K562 (cell line): ENCODE results near the gene CPED1. TPM values are rescaled to one million over a fixed set of nuclear protein-coding genes. Genes with fewer than 3 reads are reported as not detected.

ENCODE experiments used
- ATAC-seq: fragments of 200-7000 bp; cut with Tn5 transposase; 3 replicates; pipeline ENCODE4 v1.9.1; 2020; ENCODE audit warnings: moderate library complexity
- BruUV-seq: library from RNA; stranded (reverse); fragments of 400-500 nt; replicated peaks from 2 replicates; lab custom pipeline; 2021; lab: Mats Ljungman, UMichigan
- CTCF ChIA-PET: fragments of 300-600 bp; formaldehyde crosslinking; extraction: SDS; loops from one replicate; lab custom pipeline; 2021; ENCODE audit warnings: low intra/inter-chr PET ratio; lab: Yijun Ruan, JAX
- POLR2A ChIA-PET: fragments of 300-600, 350-650 bp; sonication (Branson Sonifier 250); formaldehyde crosslinking; extraction: SDS; loops from one replicate; lab custom pipeline; 2021; ENCODE audit warnings: antibody characterized with exemption, inconsistent platforms; lab: Yijun Ruan, JAX
- DNase-seq, 4 experiments: peaks; one replicate each; pipeline versions ENCODE4 v3.0.0 to v3.0.0-alpha.2; 2011 to 2018; ENCODE audit warnings: low spot score in 3 of 4, mixed read lengths in 3 of 4; ENCODE audit errors: extremely low read depth in 1 of 4
- FAIRE-seq: peaks from 2 replicates; lab custom pipeline; 2011; peaks lifted over from hg19 to GRCh38; lab: Jason Lieb, UNC
- H2AFZ ChIP-seq: 2 replicates; pipeline ENCODE4 v1.6.0; 2011; ENCODE audit warnings: low read depth, low read length, control low read depth, inconsistent platforms
- H3K27ac ChIP-seq: fragments of 200-600 bp; 3 replicates; pipeline ENCODE4 v1.8.0; 2011; ENCODE audit warnings: low read depth, mild to moderate bottlenecking, control low read depth, inconsistent platforms, low read length, moderate library complexity, mixed read lengths; ENCODE audit errors: extremely low read depth
- H3K27me3 ChIP-seq, 2 experiments: fragments of 300-600 bp in 1 of 2; 2 replicates in 1 of 2; 3 replicates in 1 of 2; pipeline versions ENCODE4 v1.6.0 to v1.8.0; 2011; ENCODE audit warnings: inconsistent platforms in 2 of 2, low read length in 2 of 2, mild to moderate bottlenecking in 1 of 2, mixed read lengths in 1 of 2, moderate library complexity in 1 of 2; ENCODE audit not compliant: control insufficient read depth in 2 of 2, insufficient read depth in 2 of 2
- H3K36me3 ChIP-seq: fragments of 300-600 bp; 3 replicates; pipeline ENCODE4 v1.8.0; 2011; ENCODE audit warnings: mild to moderate bottlenecking, low read length, inconsistent platforms; ENCODE audit not compliant: control insufficient read depth, insufficient read depth
- H3K4me1 ChIP-seq, 2 experiments: fragments of 200-600 bp in 1 of 2; replicated peaks in 1 of 2; 2 replicates in 1 of 2; 3 replicates in 1 of 2; pipeline versions ENCODE4 v1.5.1 to v1.8.0; 2011; ENCODE audit warnings: inconsistent platforms in 2 of 2, low read length in 2 of 2, mild to moderate bottlenecking in 1 of 2, mixed read lengths in 1 of 2, moderate library complexity in 1 of 2; ENCODE audit not compliant: control insufficient read depth in 2 of 2, insufficient read depth in 2 of 2
- H3K4me2 ChIP-seq: 2 replicates; pipeline ENCODE4 v1.6.1; 2011; ENCODE audit warnings: low read length, control low read depth, inconsistent platforms, mixed read lengths; ENCODE audit not compliant: insufficient read depth
- H3K4me3 ChIP-seq: fragments of 200-600 bp; sonication (generic), shearing (Covaris generic); 2 replicates; pipeline ENCODE4 v1.5.1; 2016; ENCODE audit warnings: control low read depth, inconsistent platforms
- H3K79me2 ChIP-seq: fragments of 200-600 bp; 3 replicates; pipeline ENCODE4 v1.8.0; 2011; ENCODE audit warnings: low read length, inconsistent platforms; ENCODE audit not compliant: control insufficient read depth, insufficient read depth
- H3K9ac ChIP-seq, 2 experiments: 2 replicates each; pipeline versions ENCODE4 v1.6.0 to v1.6.1; 2011; ENCODE audit warnings: low read depth in 2 of 2, low read length in 2 of 2, control low read depth in 1 of 2, inconsistent platforms in 1 of 2, mild to moderate bottlenecking in 1 of 2, mixed read lengths in 1 of 2; ENCODE audit not compliant: insufficient read depth in 1 of 2
- H3K9me1 ChIP-seq: one replicate; pipeline ENCODE4 v1.6.0; 2011; ENCODE audit warnings: inconsistent platforms, mild to moderate bottlenecking, low read length, moderate library complexity; ENCODE audit not compliant: control insufficient read depth, insufficient read depth
- H3K9me3 ChIP-seq: replicated peaks from 2 replicates; pipeline ENCODE4 v1.5.1; 2011; ENCODE audit warnings: low read depth, low read length, inconsistent platforms; ENCODE audit not compliant: control insufficient read depth, insufficient read depth
- H4K20me1 ChIP-seq: replicated peaks from 2 replicates; pipeline ENCODE4 v1.6.1; 2011; ENCODE audit warnings: low read length, inconsistent platforms, mixed read lengths; ENCODE audit not compliant: control insufficient read depth, insufficient read depth
- CBFA2T3 ChIP-seq: fragments of 450-650 bp; IDR thresholded peaks from 2 replicates; pipeline ENCODE4 v1.6.1; 2017
- CTBP1 ChIP-seq: fragments of 450-650 bp; IDR thresholded peaks from 2 replicates; pipeline ENCODE4 v1.6.1; 2016; ENCODE audit warnings: borderline replicate concordance
- FOSL1 ChIP-seq: fragments of 200-800 bp; sonication (Bioruptor generic); conservative IDR thresholded peaks from 2 replicates; pipeline ENCODE4 v1.6.1; 2016; ENCODE audit warnings: missing genetic modification characterization, missing compliant biosample characterization
- HDAC2 ChIP-seq: fragments of 450-650 bp; IDR thresholded peaks from 2 replicates; pipeline ENCODE4 v1.6.1; 2016; ENCODE audit warnings: mild to moderate bottlenecking
- WGBS: fragments of 100-300 bp; shearing (Covaris generic); methylation state at CpG from one replicate; pipeline ENCODE4 v1.1.6; 2016; ENCODE audit warnings: low coverage, mixed read lengths; ENCODE audit not compliant: insufficient coverage; ENCODE audit errors: missing lambda C conversion rate; 5-methylcytosine and 5-hydroxymethylcytosine counted together
- in situ Hi-C: fragments of 300-500 bp; cut with MboI; formaldehyde crosslinking; loops from 4 replicates; pipeline ENCODE4 v1.15.0; 2018; ENCODE audit warnings: inconsistent platforms, mixed read lengths
- intact Hi-C: fragments of 100-400 bp; cut with micrococcal nuclease; formaldehyde crosslinking; loops from 2 replicates; pipeline ENCODE4 v1.14.2; 2022
- polyA plus RNA-seq, 8 experiments: library from polyadenylated mRNA; depleted of rRNA in 4 of 8; stranded (reverse) in 5 of 8; unstranded in 3 of 8; fragments of >200 nt; fragmentation: Nextera tagmentation in 2 of 8; fragmentation: Illumina TruSeq in 1 of 8; extraction: Ambion mirVana in 2 of 8; extraction: Trizol in 1 of 8; gene quantifications; 2 replicates each; pipeline versions ENCODE4 v1.2.1 to v1.2.3, GENCODE V29; 2011 to 2014; ENCODE audit warnings: inconsistent platforms in 1 of 8, missing spikeins in 1 of 8
- total RNA-seq, 7 experiments: library from RNA; depleted of rRNA in 6 of 7; stranded (reverse); fragments of >200 nt in 6 of 7; fragmentation: Illumina TruSeq in 2 of 7; extraction: Trizol in 2 of 7; gene quantifications; 2 replicates each; pipeline versions ENCODE4 v1.2.1 to v1.2.3, GENCODE V29; 2011 to 2021; ENCODE audit warnings: low replicate concordance in 1 of 7
- TF ChIP-seq, protein P1 (sequence below): sonication (generic); formaldehyde crosslinking; IDR thresholded peaks from 2 replicates; pipeline ENCODE4 v1.8.1; 2023; ENCODE audit warnings: mild to moderate bottlenecking, missing genetic modification reagents
- TF ChIP-seq, protein P2 (sequence below): fragments of 450-650 bp; IDR thresholded peaks from 2 replicates; pipeline ENCODE4 v1.6.1; 2017; ENCODE audit warnings: antibody characterized with exemption, mild to moderate bottlenecking

Gene CPED1
- total and polyA plus RNA-seq, 9 of the 15 experiments (the other 6 are each of a cell fraction or from before 2014, with no cell fraction given) = 195 to 393 (median 290) TPM

GRCh38 chr7:120951309-120951699 is 37.2 kb upstream of the CPED1 start (continued):
- TF ChIP-seq, protein P1, sequence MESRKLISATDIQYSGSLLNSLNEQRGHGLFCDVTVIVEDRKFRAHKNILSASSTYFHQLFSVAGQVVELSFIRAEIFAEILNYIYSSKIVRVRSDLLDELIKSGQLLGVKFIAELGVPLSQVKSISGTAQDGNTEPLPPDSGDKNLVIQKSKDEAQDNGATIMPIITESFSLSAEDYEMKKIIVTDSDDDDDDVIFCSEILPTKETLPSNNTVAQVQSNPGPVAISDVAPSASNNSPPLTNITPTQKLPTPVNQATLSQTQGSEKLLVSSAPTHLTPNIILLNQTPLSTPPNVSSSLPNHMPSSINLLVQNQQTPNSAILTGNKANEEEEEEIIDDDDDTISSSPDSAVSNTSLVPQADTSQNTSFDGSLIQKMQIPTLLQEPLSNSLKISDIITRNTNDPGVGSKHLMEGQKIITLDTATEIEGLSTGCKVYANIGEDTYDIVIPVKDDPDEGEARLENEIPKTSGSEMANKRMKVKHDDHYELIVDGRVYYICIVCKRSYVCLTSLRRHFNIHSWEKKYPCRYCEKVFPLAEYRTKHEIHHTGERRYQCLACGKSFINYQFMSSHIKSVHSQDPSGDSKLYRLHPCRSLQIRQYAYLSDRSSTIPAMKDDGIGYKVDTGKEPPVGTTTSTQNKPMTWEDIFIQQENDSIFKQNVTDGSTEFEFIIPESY = 0 out of 2 replicates have a peak, but pooled peaks have one; percentile 5

DNA sequence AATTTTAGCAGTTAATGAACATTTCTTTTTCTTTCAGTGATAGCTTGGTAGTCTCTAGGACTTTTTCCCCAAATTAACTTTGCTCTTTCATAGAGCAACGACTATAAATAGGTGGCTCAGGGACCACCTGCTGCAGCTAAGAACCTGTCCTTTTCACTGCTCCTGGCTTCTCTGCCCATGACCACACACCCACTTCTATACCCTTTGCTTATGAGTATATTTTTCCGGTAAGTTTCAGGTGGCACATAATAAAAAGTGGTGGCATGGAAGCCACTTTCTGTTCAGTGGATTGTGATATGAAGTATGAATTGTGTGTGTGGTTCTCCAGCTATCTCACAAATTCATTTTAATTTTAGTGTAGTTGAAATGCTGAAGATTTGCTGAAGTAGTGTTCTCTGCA is 36.7 kb upstream of the CPED1 start:
- WGBS = 12% methylated on average over 2 of the region's 2 CpGs
- TSS peak; percentile 51 for BruUV-seq
- peak overlapping the region; percentile 55 for H3K4me3 ChIP-seq
- POLR2A ChIA-PET = interaction anchor here (0.6 to 2.4 kb wide), 13 partner anchors 8 to 596 kb away, joined by 3 to 23 read pairs (median 4); no protein-coding TSS in a partner anchor
- peaks cover 30% of the 10 kb centered on the region for H3K79me2 ChIP-seq
- no peaks in the 10 kb centered on the region for H3K9me3 ChIP-seq
- no peaks in the 10 kb centered on the region for H3K27me3 ChIP-seq
- ATAC-seq (peak; percentile 4; the same call in 2 of the 3 replicates), FAIRE-seq (peak; percentile 26), DNase-seq (peak in 1 of 4 experiments; percentile 24)
- H3K36me3 ChIP-seq = peaks cover 49% of the 10 kb centered on the region
- peaks cover 0 to 5% of the 10 kb centered on the region in 2 experiments; a peak in 2 of 5 replicates for H3K4me1 ChIP-seq
- peak overlapping the region; percentile 99 for H3K4me2 ChIP-seq
- H3K27ac ChIP-seq = peak overlapping the region; percentile 95
- no peaks in the 10 kb centered on the region for H3K9me1 ChIP-seq
- CTCF ChIA-PET = interaction anchor here (0.6 kb wide), 1 partner anchor 156 kb away, joined by 3 read pairs; no protein-coding TSS in a partner anchor
- H3K9ac ChIP-seq = peak overlapping the region; percentile 75 to 90
- 0 out of 2 replicates have a peak overlapping the region, but pooled peaks have one; percentile 89 for H2AFZ ChIP-seq
- no peaks in the 10 kb centered on the region for H4K20me1 ChIP-seq
- in situ Hi-C loops (no loop called here), intact Hi-C loops (loop anchor here (5.0 kb wide), 1 partner anchor 445 kb away; the partner anchor contains the start of gene FAM3C)
- TF ChIP-seq CTBP1 (no peak), CBFA2T3 (no peak), HDAC2 (no peak), FOSL1 (tag) (no peak)
- TF ChIP-seq, protein P2, sequence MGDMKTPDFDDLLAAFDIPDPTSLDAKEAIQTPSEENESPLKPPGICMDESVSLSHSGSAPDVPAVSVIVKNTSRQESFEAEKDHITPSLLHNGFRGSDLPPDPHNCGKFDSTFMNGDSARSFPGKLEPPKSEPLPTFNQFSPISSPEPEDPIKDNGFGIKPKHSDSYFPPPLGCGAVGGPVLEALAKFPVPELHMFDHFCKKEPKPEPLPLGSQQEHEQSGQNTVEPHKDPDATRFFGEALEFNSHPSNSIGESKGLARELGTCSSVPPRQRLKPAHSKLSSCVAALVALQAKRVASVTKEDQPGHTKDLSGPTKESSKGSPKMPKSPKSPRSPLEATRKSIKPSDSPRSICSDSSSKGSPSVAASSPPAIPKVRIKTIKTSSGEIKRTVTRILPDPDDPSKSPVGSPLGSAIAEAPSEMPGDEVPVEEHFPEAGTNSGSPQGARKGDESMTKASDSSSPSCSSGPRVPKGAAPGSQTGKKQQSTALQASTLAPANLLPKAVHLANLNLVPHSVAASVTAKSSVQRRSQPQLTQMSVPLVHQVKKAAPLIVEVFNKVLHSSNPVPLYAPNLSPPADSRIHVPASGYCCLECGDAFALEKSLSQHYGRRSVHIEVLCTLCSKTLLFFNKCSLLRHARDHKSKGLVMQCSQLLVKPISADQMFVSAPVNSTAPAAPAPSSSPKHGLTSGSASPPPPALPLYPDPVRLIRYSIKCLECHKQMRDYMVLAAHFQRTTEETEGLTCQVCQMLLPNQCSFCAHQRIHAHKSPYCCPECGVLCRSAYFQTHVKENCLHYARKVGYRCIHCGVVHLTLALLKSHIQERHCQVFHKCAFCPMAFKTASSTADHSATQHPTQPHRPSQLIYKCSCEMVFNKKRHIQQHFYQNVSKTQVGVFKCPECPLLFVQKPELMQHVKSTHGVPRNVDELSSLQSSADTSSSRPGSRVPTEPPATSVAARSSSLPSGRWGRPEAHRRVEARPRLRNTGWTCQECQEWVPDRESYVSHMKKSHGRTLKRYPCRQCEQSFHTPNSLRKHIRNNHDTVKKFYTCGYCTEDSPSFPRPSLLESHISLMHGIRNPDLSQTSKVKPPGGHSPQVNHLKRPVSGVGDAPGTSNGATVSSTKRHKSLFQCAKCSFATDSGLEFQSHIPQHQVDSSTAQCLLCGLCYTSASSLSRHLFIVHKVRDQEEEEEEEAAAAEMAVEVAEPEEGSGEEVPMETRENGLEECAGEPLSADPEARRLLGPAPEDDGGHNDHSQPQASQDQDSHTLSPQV = no peak
